Skeletal muscle tissue (tissue), 4 donors: Measurements from ENCODE around the gene POLRMT. TPM values are rescaled to one million over a fixed set of nuclear protein-coding genes. Genes with fewer than 3 reads are reported as not detected.

ENCODE experiments used
- H3K27ac ChIP-seq: one replicate; pipeline ENCODE4 v1.7.0; 2013; ENCODE audit warnings: mild to moderate bottlenecking, low read depth, low read length, inconsistent platforms
- H3K27me3 ChIP-seq, 3 donors: one replicate each; pipeline ENCODE4 v1.7.0; 2013; ENCODE audit warnings: low read length in 3 of 3; ENCODE audit not compliant: control insufficient read depth in 3 of 3, insufficient read depth in 3 of 3
- H3K36me3 ChIP-seq, 3 donors: one replicate each; pipeline ENCODE4 v1.7.0; 2013; ENCODE audit warnings: low read length in 3 of 3; ENCODE audit not compliant: control insufficient read depth in 3 of 3, insufficient read depth in 3 of 3
- H3K4me1 ChIP-seq, 3 donors: one replicate each; pipeline ENCODE4 v1.7.0; 2013; ENCODE audit warnings: low read length in 3 of 3, mild to moderate bottlenecking in 3 of 3; ENCODE audit not compliant: control insufficient read depth in 3 of 3, insufficient read depth in 3 of 3
- H3K4me3 ChIP-seq, 3 donors: one replicate each; pipeline ENCODE4 v1.7.0; 2013; ENCODE audit warnings: low read length in 3 of 3
- H3K9ac ChIP-seq, 3 donors: one replicate each; pipeline ENCODE4 v1.7.0; 2013; ENCODE audit warnings: low read length in 3 of 3, mild to moderate bottlenecking in 3 of 3, moderate library complexity in 2 of 3, low read depth in 1 of 3
- H3K9me3 ChIP-seq, 3 donors: one replicate each; pipeline ENCODE4 v1.7.0; 2013; ENCODE audit warnings: low read length in 3 of 3; ENCODE audit not compliant: control insufficient read depth in 3 of 3
- total RNA-seq: library from RNA; depleted of rRNA; stranded (reverse); fragments of >200 nt; gene quantifications from one replicate; pipeline ENCODE4 v1.2.3, GENCODE V29; 2014
- donor health status: Osteomylitis.

The POLRMT gene
- total RNA-seq, 1 donor from 2014 or later = 17.7 TPM

DNA sequence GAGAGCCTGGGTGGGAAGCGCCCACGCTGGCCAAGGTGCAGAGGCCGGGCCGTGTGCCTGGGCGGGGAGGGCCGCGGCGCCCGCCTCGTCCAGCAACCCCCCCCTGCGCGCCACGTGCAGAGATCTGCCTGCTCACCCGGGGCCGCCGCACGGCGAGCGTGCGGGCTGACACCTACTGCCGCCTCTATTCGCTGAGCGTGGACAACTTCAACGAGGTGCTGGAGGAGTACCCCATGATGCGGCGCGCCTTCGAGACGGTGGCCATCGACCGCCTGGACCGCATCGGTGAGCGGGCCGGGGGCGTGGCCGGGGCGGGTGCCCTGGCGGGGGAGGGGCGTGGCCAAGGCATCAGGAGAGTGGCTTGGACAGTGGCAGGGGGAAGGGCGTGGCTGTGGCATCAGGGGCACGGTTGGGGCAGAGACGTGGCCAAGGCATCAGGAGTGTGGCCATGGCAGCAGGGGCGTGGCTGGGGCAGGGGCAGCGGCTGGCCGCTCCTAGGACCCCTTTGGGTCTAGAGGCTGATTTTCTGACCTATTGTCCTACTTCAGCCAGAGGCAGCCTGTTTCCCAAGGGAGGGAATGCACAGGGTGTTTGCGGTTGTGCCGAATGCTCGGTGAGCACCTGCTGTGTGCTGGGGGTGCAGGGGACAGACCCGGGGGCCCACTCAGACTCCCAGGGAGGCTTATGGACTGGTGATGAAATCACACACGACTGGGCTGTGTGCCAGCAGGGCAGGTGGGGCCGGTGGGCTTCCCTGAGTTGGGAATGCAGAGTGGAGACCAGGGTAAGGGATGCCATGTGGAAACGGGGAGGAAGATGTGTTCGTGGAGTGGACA, 19.4 kb downstream of the POLRMT start:
- Histone ChIP-seq H3K4me3 (no peak overlapping the region), H3K9ac (no peak overlapping the region), H3K9me3 (no peaks in the 10 kb centered on the region), H3K4me1 (peaks cover 0 to 7% (median 5%) of the 10 kb centered on the region in 3 donors), H3K36me3 (peaks cover 8 to 19% (median 15%) of the 10 kb centered on the region in 3 donors), H3K27me3 (peaks cover 7 to 41% (median 8%) of the 10 kb centered on the region in 3 donors), H3K27ac (no peak overlapping the region)

GRCh38 chr19:612941-613340, 20.4 kb downstream of the POLRMT start:
- H3K27ac ChIP-seq = no peak overlapping the region
- H3K4me1 ChIP-seq = peaks cover 0 to 7% (median 5%) of the 10 kb centered on the region in 3 donors
- H3K9ac ChIP-seq = no peak overlapping the region
- H3K4me3 ChIP-seq = no peak overlapping the region
- peaks cover 7 to 47% (median 11%) of the 10 kb centered on the region in 3 donors for H3K27me3 ChIP-seq
- H3K9me3 ChIP-seq = no peaks in the 10 kb centered on the region
- peaks cover 0 to 9% (median 5%) of the 10 kb centered on the region in 3 donors for H3K36me3 ChIP-seq

GRCh38 chr19:611481-611868, 21.9 kb downstream of the POLRMT start:
- no peaks in the 10 kb centered on the region for H3K9me3 ChIP-seq
- peaks cover 0 to 4% (median 0%) of the 10 kb centered on the region in 3 donors for H3K36me3 ChIP-seq
- no peak overlapping the region for H3K9ac ChIP-seq
- H3K4me1 ChIP-seq = peaks cover 0 to 7% (median 5%) of the 10 kb centered on the region in 3 donors
- H3K4me3 ChIP-seq = no peak overlapping the region
- H3K27ac ChIP-seq = no peak overlapping the region
- peaks cover 7 to 53% (median 11%) of the 10 kb centered on the region in 3 donors for H3K27me3 ChIP-seq

- Histone ChIP-seq H3K4me3 (peak overlapping the region in 1 of 3 donors; percentile 27), H3K27me3 (peaks cover 7 to 53% (median 11%) of the 10 kb centered on the region in 3 donors), H3K27ac (peak overlapping the region; percentile 1), H3K36me3 (peaks cover 0 to 4% (median 0%) of the 10 kb centered on the region in 3 donors), H3K9ac (no peak overlapping the region), H3K9me3 (no peaks in the 10 kb centered on the region), H3K4me1 (peaks cover 0 to 7% (median 5%) of the 10 kb centered on the region in 3 donors)
These were observed 22.4 kb downstream of the POLRMT start for GRCh38 chr19:610801-611480.

- Histone ChIP-seq H3K9me3 (no peaks in the 10 kb centered on the region), H3K4me3 (peak overlapping the region in 1 of 3 donors; percentile 27), H3K36me3 (peaks cover 0 to 4% (median 0%) of the 10 kb centered on the region in 3 donors), H3K9ac (no peak overlapping the region), H3K27ac (peak overlapping the region; percentile 1), H3K27me3 (peaks cover 2 to 48% (median 11%) of the 10 kb centered on the region in 3 donors), H3K4me1 (peaks cover 0 to 7% (median 5%) of the 10 kb centered on the region in 3 donors)
These were observed 23.1 kb downstream of the POLRMT start for GRCh38 chr19:610071-610800.

- H3K9me3 ChIP-seq = no peaks in the 10 kb centered on the region
- peaks cover 0 to 7% (median 5%) of the 10 kb centered on the region in 3 donors for H3K4me1 ChIP-seq
- no peak overlapping the region for H3K27ac ChIP-seq
- no peak overlapping the region for H3K9ac ChIP-seq
- no peaks in the 10 kb centered on the region for H3K36me3 ChIP-seq
- peaks cover 2 to 38% (median 7%) of the 10 kb centered on the region in 3 donors for H3K27me3 ChIP-seq
- no peak overlapping the region for H3K4me3 ChIP-seq
These were observed 24.4 kb downstream of the POLRMT start for GRCh38 chr19:609004-609346.

- no peak overlapping the region for H3K4me3 ChIP-seq
- H3K4me1 ChIP-seq = peaks cover 0 to 7% (median 5%) of the 10 kb centered on the region in 3 donors
- H3K9ac ChIP-seq = no peak overlapping the region
- no peak overlapping the region for H3K27ac ChIP-seq
- no peaks in the 10 kb centered on the region for H3K36me3 ChIP-seq
- H3K27me3 ChIP-seq = peaks cover 2 to 37% (median 7%) of the 10 kb centered on the region in 3 donors
- no peaks in the 10 kb centered on the region for H3K9me3 ChIP-seq
These were observed 25.0 kb downstream of the POLRMT start for GRCh38 chr19:608155-609003.

- no peak overlapping the region for H3K9ac ChIP-seq
- no peaks in the 10 kb centered on the region for H3K36me3 ChIP-seq
- no peaks in the 10 kb centered on the region for H3K9me3 ChIP-seq
- no peak overlapping the region for H3K4me3 ChIP-seq
- peaks cover 0 to 7% (median 5%) of the 10 kb centered on the region in 3 donors for H3K4me1 ChIP-seq
- no peak overlapping the region for H3K27ac ChIP-seq
- H3K27me3 ChIP-seq = peaks cover 2 to 31% (median 7%) of the 10 kb centered on the region in 3 donors
These were observed 25.8 kb downstream of the POLRMT start for GRCh38 chr19:607301-608154.
